Cardiac fibroblast (primary cell): ENCODE results near the gene MED15.

ENCODE experiments used
- DNase-seq, 2 donors: peaks; one replicate each; pipeline versions ENCODE4 v3.0.0 to v3.0.0-alpha.2; 2010; ENCODE audit warnings: low read depth in 2 of 2
- H3K4me3 ChIP-seq, 2 donors: replicated peaks in 1 of 2; 1 replicate in 1 of 2; 2 replicates in 1 of 2; pipeline ENCODE4 v1.5.1; 2011; ENCODE audit warnings: low read depth in 2 of 2, low read length in 2 of 2, mild to moderate bottlenecking in 2 of 2, moderate library complexity in 1 of 2
- CTCF ChIP-seq: IDR thresholded peaks from one replicate; pipeline ENCODE4 v1.5.1; 2011; ENCODE audit warnings: low read depth, mild to moderate bottlenecking, low read length, inconsistent platforms

MED15 gene

GRCh38 chr22:20611418-20611817, 104.0 kb downstream of the MED15 start:
- no peak for TF ChIP-seq CTCF
- no peak overlapping the region for H3K4me3 ChIP-seq
- no peak for DNase-seq

GRCh38 chr22:20613301-20613700, 105.9 kb downstream of the MED15 start:
- no peak for DNase-seq
- TF ChIP-seq CTCF: no peak
- H3K4me3 ChIP-seq: no peak overlapping the region

DNA sequence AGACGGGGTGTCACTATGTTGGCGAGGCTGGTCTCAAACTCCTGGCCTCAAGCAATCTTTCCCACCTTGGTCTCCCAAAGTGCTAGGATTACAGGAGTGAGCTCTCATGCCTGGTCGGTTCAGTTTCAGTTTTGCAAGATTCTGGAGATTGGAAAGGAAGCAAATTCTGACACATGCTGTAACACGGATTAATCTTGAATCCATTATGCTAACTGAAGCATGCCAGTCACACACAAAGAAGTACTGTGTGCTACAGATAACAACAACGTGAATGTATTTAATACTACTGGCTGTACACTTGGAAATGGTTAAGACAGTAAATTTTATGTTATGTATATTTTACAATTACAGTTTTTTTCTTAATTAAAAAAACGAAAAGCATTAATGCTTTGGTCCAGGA, 107.6 kb downstream of the MED15 start:
- DNase-seq: no peak
- TF ChIP-seq CTCF: no peak

DNA sequence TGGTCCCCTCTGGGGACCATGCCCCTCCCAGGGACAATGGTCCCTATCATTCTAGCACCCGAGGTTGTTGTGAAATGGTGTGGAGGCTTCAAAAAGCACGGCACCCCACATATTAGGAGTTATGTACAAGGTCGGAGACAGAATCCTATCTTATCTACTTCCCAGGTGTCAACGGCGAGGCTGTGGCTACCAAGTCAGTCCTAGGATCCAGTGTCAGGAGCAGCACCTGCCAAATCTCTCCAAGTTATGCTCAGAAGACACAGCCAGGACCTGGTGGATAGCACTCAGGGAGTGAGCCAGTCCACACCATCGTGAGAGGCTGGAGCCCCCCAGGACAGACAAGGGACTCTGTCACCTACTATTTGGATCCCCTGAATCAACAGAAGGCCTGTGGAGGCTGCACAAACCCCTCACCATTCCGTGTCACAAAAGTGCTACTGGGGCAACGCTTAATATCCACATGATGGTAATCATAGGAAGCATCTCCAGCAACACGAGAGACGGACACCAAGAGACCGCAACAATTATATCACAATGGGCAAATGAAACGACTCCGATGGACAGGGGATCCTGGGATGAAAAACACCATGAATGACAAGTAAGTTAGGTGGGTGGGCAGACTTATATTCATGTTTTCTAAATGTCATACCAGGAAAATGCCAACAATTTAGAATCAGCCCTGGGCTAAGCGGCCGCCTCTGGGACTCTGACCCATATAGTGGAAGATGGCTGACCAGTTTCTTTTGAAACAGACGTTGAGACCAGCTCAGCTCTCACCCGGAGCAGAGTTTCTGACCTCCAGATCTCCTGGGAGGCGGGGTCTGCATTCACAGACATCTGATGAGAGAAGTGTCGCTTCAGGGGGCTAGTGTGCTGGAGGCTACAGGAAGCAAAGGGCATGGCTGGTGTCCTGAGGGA, 108.4 kb downstream of the MED15 start:
- DNase-seq: no peak
- TF ChIP-seq CTCF: no peak

More for the DNA sequence above, 107.6 kb downstream of the MED15 start:
- no peak overlapping the region for H3K4me3 ChIP-seq

DNA sequence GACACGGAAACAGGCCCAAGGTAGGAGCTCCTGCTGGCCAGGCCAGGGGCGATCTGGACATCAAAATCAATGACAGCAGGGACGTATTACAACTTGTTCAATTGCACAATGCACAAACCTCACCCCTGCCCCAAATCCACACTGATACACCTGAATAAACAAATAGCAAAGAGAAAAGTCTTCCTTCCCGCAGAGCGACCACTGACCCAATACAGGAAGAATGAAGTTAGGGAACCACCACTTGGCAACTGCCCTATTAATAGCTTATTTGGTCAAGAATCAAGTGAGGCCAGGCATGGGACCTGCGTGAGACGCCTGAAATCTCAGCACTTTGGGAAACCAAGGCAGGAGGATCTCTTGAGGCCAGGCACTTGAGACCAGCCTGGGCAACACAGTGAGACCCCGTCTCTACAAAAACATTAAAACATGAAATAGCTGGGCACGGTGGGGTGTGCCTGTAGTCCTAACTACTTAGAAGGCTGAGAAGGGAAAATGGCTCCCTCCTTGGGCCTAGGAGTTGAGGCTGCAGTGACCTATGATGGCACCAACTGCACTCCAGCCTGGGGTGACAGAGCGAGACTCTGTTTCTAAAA, 109.1 kb downstream of the MED15 start:
- DNase-seq: no peak
- no peak for TF ChIP-seq CTCF
- no peak overlapping the region for H3K4me3 ChIP-seq

More for the DNA sequence above, 108.4 kb downstream of the MED15 start:
- no peak overlapping the region for H3K4me3 ChIP-seq

- no peak overlapping the region for H3K4me3 ChIP-seq
- DNase-seq: no peak
- TF ChIP-seq CTCF: no peak
These were observed 111.1 kb downstream of the MED15 start for GRCh38 chr22:20618488-20618887.
